GM19372 (cell line): ENCODE results near the gene NRG3.

Experiments used
- ATAC-seq: cut with Tn5 transposase; IDR thresholded peaks from one replicate; pipeline ENCODE4 v1.9.1; 2021; ENCODE audit warnings: mild to moderate bottlenecking, low read depth, moderate library complexity; ENCODE audit not compliant: unreplicated experiment

The NRG3 gene

DNA sequence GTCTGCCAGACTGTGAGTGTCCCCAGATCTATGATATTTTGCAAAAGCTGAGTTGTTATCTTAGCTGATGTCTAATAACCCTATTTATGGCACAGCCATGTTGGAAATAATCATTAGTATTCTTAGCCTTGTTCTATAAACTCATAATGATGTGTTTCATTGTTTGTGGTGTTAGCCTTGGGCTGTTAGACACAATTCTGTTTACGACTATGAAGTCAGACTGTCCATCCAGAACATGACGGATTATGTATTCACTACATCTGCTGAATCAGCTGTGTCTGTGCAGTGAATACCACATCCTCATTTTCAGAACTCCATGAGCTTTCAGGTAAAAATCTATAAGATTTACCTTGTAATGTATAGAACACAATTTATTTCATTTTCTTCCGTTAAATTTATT is 577.1 kb downstream of the NRG3 start:
- no peak for ATAC-seq

DNA sequence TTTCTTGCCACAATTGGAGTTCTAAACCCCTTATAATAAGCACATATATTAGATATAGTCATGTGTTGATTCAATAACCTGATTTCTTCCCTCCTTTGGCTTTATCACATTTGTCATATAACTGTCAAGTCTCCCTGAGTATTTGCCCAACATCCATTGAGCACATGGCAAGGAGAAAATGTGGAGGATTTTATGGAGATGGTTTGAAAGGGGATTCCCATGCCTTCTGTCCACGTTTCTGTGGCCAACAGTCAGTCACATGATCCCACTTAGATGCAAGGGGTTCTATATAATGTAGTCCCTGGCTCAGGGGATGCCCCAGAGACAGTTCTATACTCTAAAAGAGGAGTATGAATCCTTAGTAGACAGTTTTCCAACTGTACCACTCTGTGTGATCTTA is 577.7 kb downstream of the NRG3 start:
- no peak for ATAC-seq

GRCh38 chr10:82453678-82454293 is 578.8 kb downstream of the NRG3 start:
- no peak for ATAC-seq

- ATAC-seq = no peak
Measured at GRCh38 chr10:82462910-82463551, 588.0 kb downstream of the NRG3 start.

DNA sequence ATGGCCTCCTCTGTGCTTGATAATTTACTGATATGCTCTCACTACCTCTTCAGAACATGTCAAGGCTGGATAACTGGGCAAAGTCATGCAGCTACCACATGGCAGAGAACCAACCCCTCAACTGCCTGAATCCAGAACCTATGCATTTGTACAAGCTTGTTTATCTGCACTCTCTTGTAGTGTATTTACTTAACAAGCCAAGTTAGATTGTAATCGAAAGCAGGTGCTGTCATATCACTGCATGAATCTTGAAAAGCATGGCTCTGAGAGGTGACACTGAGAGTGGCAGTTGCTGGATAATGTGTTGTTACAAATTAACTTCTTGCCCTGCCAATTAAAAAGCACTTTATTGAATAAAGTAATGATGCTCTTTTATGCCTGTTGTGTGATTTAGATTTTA is 588.6 kb downstream of the NRG3 start:
- ATAC-seq = no peak

GRCh38 chr10:82464191-82464818 is 589.3 kb downstream of the NRG3 start:
- no peak for ATAC-seq

DNA sequence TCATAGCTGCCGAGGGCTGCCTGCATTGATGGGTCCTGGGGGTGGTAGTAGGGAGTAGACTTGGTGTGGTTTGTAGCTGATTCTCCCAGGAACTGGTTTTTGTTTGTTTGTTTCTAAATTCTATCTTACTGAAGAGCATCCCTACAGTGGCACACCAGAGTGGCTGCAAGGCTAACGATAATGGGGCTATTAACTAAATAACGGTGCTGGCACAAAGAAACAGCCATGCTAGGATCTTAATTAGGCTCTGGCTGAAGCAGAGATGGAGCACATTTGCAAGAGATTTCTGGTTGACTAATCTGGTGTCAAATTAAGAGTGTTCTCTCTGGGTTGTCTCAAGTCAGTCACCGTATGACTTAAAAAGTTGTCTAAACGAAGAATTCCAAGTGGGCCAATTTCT is 590.0 kb downstream of the NRG3 start:
- no peak for ATAC-seq

DNA sequence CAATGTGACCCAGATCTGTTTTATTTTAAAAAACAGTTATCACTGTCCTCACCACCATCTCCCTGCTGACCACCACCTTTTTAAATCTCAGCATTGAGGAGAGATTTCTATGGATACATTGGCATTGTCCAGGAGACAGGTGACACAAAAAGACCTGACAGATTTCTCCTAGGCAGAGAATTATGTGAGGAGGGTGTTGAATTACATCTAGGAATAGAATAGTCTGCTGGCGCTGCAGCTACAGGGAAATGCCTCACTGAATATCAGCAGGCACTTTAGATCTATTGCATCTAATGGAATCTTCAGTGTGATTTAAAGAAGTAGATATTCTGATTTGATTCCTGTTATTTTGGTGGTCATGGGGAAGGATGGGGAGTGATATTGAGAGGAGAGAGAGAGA is 593.5 kb downstream of the NRG3 start:
- no peak for ATAC-seq

GRCh38 chr10:82472406-82473335 is 597.7 kb downstream of the NRG3 start:
- no peak for ATAC-seq

GRCh38 chr10:82477776-82478175 is 602.8 kb downstream of the NRG3 start:
- no peak for ATAC-seq

- ATAC-seq = no peak
Measured at GRCh38 chr10:82492647-82493046, 617.7 kb downstream of the NRG3 start.

GRCh38 chr10:82496114-82496513 is 621.1 kb downstream of the NRG3 start:
- no peak for ATAC-seq

GRCh38 chr10:82497439-82497838 is 622.4 kb downstream of the NRG3 start:
- no peak for ATAC-seq

- ATAC-seq = no peak
Measured at GRCh38 chr10:82498976-82499375, 624.0 kb downstream of the NRG3 start.

DNA sequence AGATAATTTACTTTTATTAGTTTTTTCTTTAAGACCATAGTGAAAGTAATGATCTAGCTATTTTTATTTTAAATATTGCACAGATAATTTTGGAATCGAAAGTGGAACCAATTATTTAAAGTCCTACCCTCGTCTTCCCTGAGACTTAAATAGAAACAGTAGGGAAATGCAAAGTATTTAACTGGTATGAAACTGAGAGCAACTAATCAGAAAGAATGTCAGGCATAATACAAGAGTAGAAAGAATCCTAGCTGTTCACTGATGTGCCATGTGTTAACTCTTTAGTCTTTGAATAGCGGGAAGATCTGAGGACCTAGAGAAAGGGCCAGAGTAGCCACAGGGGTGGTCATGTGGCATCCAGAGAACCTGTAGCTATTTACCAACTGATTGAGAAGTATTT is 630.0 kb downstream of the NRG3 start:
- ATAC-seq = no peak

GRCh38 chr10:82506680-82507376 is 631.8 kb downstream of the NRG3 start:
- no peak for ATAC-seq

GRCh38 chr10:82515256-82515655 is 640.3 kb downstream of the NRG3 start:
- ATAC-seq = no peak

DNA sequence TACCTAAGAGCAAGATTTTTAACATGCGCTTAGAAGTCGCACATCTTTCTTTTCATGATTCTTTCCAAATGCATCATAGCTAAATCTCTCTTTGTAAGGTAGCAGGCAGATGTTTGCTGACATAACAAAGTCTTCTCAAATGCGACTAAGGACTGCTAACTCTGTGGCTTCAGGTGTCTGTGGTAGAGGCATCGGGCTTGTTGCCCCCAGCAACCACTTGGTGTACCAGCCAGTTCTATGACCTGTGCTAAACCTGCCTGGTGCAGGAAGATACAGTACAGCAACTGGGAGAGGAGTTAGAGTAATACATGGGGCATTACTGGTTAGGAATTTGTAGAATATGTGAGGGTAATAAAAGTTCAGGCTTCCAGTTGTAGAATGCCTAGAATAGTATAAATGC is 654.1 kb downstream of the NRG3 start:
- ATAC-seq = no peak

- no peak for ATAC-seq
Measured at GRCh38 chr10:82535457-82535856, 660.5 kb downstream of the NRG3 start.

DNA sequence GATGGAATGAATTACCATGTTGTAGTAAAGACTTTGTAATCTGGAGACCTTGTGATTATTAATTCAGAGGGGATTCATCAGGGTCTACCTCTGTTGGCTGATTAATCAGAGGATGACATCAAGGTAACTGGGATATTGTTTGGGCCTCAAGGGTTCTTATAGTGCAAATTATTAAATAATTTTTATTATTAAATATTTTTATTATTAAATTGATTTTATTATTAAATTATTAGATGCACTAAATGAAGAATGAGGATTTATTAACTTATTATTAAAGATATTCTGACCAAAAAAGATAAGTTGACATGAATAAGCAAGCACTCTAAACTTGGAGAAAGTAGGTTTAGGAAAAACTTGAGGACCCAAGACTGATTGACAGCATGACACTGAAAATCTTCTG is 661.7 kb downstream of the NRG3 start:
- ATAC-seq = no peak
